Measurements from ENCODE around the gene GID8. TPM values are rescaled to one million over a fixed set of nuclear protein-coding genes. Genes with fewer than 3 reads are reported as not detected.
A peak's percentile ranks its signal among the peaks of the same experiment; 100 is the strongest.

Gene GID8
- total and polyA plus RNA-seq, 2 of the 13 experiments (the other 11 are each of a cell fraction or from before 2014, with no cell fraction given) = 39.6 to 59.8 TPM

DNA sequence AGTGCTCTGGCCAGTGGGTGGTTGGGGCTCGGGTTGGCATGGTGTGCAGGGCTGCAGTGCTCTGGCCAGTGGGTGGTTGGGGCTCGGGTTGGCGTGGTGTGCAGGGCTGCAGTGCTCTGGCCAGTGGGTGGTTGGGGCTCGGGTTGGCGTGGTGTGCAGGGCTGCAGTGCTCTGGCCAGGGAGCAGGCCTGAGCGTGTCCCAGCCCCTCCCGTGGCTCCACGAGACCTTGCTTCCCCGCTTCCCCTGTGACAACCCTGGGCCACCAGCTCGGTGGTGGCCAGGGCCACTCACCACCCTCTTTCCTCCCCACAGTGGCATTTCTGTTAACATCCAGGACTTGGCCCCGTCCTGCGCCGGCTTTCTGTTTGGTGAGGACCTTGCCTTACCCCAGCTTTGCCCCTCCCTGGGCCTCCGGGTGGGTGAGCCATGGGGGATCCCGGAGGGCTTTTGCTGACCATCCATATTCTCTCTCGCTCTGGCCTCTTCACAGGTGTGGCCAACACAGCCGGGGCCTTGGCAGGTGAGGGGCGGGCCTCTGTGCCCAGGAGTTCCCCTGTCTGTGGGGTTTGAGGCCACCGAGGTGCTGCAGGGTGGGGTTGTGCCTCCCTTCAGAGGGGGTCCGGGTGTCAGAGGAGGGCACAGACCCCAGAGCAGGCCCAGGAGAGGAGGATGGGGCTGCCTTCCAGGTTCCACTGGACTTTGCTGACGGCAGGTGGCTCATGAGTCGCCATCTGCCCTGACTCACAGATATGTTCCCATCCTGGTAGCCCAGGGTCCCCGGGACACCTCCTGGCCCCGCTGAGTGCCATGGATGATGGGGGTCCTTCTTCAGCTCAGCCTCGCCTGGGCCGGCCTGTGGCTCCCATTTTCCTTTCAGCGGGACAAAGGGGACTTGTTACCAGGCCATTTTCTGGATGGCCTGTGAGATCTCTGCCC is 28.5 kb downstream of the GID8 start (continued):
- TF ChIP-seq, protein P1, sequence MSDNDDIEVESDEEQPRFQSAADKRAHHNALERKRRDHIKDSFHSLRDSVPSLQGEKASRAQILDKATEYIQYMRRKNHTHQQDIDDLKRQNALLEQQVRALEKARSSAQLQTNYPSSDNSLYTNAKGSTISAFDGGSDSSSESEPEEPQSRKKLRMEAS (IDR thresholded peaks at IDR 0.05) = no peak
- no peak; the same call in 1 of the 2 replicates for TF ChIP-seq AKAP8 (CRISPR knock-in tag; IDR thresholded peaks at IDR 0.05)
- no peak for TF ChIP-seq PHB2 (IDR thresholded peaks at IDR 0.05; ENCODE audit: partially characterized antibody)
- TF ChIP-seq ATRX (CRISPR knock-in tag; IDR thresholded peaks at IDR 0.05; ENCODE audit: borderline replicate concordance) = no peak
- TF ChIP-seq ZNF296 (CRISPR knock-in tag; conservative IDR thresholded peaks at IDR 0.05) = 0 out of 2 replicates have a peak, but pooled peaks have one; percentile 45
- TF ChIP-seq, protein P2, sequence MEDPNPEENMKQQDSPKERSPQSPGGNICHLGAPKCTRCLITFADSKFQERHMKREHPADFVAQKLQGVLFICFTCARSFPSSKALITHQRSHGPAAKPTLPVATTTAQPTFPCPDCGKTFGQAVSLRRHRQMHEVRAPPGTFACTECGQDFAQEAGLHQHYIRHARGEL (CRISPR knock-in tag; IDR thresholded peaks at IDR 0.05) = no peak
- TF ChIP-seq NR1H2 (CRISPR knock-in tag; IDR thresholded peaks at IDR 0.05; ENCODE audit: borderline replicate concordance, low read depth) = no peak
- TF ChIP-seq MYC (CRISPR knock-in tag; IDR thresholded peaks at IDR 0.05; ENCODE audit: borderline replicate concordance) = no peak
- TF ChIP-seq, protein P3, sequence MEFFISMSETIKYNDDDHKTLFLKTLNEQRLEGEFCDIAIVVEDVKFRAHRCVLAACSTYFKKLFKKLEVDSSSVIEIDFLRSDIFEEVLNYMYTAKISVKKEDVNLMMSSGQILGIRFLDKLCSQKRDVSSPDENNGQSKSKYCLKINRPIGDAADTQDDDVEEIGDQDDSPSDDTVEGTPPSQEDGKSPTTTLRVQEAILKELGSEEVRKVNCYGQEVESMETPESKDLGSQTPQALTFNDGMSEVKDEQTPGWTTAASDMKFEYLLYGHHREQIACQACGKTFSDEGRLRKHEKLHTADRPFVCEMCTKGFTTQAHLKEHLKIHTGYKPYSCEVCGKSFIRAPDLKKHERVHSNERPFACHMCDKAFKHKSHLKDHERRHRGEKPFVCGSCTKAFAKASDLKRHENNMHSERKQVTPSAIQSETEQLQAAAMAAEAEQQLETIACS (CRISPR knock-in tag; IDR thresholded peaks at IDR 0.05) = no peak
- no peak for TF ChIP-seq ZBTB37 (CRISPR knock-in tag; IDR thresholded peaks at IDR 0.05)
- TF ChIP-seq, protein P4, sequence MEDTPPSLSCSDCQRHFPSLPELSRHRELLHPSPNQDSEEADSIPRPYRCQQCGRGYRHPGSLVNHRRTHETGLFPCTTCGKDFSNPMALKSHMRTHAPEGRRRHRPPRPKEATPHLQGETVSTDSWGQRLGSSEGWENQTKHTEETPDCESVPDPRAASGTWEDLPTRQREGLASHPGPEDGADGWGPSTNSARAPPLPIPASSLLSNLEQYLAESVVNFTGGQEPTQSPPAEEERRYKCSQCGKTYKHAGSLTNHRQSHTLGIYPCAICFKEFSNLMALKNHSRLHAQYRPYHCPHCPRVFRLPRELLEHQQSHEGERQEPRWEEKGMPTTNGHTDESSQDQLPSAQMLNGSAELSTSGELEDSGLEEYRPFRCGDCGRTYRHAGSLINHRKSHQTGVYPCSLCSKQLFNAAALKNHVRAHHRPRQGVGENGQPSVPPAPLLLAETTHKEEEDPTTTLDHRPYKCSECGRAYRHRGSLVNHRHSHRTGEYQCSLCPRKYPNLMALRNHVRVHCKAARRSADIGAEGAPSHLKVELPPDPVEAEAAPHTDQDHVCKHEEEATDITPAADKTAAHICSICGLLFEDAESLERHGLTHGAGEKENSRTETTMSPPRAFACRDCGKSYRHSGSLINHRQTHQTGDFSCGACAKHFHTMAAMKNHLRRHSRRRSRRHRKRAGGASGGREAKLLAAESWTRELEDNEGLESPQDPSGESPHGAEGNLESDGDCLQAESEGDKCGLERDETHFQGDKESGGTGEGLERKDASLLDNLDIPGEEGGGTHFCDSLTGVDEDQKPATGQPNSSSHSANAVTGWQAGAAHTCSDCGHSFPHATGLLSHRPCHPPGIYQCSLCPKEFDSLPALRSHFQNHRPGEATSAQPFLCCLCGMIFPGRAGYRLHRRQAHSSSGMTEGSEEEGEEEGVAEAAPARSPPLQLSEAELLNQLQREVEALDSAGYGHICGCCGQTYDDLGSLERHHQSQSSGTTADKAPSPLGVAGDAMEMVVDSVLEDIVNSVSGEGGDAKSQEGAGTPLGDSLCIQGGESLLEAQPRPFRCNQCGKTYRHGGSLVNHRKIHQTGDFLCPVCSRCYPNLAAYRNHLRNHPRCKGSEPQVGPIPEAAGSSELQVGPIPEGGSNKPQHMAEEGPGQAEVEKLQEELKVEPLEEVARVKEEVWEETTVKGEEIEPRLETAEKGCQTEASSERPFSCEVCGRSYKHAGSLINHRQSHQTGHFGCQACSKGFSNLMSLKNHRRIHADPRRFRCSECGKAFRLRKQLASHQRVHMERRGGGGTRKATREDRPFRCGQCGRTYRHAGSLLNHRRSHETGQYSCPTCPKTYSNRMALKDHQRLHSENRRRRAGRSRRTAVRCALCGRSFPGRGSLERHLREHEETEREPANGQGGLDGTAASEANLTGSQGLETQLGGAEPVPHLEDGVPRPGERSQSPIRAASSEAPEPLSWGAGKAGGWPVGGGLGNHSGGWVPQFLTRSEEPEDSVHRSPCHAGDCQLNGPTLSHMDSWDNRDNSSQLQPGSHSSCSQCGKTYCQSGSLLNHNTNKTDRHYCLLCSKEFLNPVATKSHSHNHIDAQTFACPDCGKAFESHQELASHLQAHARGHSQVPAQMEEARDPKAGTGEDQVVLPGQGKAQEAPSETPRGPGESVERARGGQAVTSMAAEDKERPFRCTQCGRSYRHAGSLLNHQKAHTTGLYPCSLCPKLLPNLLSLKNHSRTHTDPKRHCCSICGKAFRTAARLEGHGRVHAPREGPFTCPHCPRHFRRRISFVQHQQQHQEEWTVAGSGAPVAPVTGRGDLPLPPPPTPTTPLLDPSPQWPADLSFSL (CRISPR knock-in tag; IDR thresholded peaks at IDR 0.05) = no peak
- 0 out of 2 replicates have a peak, but pooled peaks have one; percentile 39 for TF ChIP-seq ZNF558 (CRISPR knock-in tag; IDR thresholded peaks at IDR 0.05; ENCODE audit: borderline replicate concordance)
- TF ChIP-seq, protein P5, sequence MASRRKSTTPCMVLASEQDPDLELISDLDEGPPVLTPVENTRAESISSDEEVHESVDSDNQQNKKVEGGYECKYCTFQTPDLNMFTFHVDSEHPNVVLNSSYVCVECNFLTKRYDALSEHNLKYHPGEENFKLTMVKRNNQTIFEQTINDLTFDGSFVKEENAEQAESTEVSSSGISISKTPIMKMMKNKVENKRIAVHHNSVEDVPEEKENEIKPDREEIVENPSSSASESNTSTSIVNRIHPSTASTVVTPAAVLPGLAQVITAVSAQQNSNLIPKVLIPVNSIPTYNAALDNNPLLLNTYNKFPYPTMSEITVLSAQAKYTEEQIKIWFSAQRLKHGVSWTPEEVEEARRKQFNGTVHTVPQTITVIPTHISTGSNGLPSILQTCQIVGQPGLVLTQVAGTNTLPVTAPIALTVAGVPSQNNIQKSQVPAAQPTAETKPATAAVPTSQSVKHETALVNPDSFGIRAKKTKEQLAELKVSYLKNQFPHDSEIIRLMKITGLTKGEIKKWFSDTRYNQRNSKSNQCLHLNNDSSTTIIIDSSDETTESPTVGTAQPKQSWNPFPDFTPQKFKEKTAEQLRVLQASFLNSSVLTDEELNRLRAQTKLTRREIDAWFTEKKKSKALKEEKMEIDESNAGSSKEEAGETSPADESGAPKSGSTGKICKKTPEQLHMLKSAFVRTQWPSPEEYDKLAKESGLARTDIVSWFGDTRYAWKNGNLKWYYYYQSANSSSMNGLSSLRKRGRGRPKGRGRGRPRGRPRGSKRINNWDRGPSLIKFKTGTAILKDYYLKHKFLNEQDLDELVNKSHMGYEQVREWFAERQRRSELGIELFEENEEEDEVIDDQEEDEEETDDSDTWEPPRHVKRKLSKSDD (CRISPR knock-in tag; IDR thresholded peaks at IDR 0.05; ENCODE audit: low read depth) = no peak
